BE2C (cell line): ENCODE data around the gene PPP2R5E.

Source experiments
- DNase-seq: peaks from one replicate; pipeline ENCODE4 v3.0.0-alpha.2; 2020
- H3K27me3 ChIP-seq: fragments of 250-450 bp; sonication (Bioruptor Pico); 2 replicates; pipeline ENCODE4 v1.5.1; 2020; ENCODE audit warnings: mild to moderate bottlenecking
- H3K36me3 ChIP-seq: fragments of 250-450 bp; sonication (Bioruptor Pico); 2 replicates; pipeline ENCODE4 v1.5.1; 2020; ENCODE audit warnings: mild to moderate bottlenecking
- H3K4me1 ChIP-seq: fragments of 250-450 bp; sonication (Bioruptor Pico); 2 replicates; pipeline ENCODE4 v1.5.1; 2020
- H3K4me3 ChIP-seq: 2 replicates; pipeline ENCODE4 v1.5.1; 2011; ENCODE audit warnings: low read depth, low read length
- H3K9me3 ChIP-seq: fragments of 250-450 bp; sonication (Bioruptor Pico); 2 replicates; pipeline ENCODE4 v1.5.1; 2020
- TF ChIP-seq, protein P1 (sequence below): IDR thresholded peaks from 2 replicates; pipeline ENCODE4 v1.5.1; 2012; ENCODE audit warnings: mild to moderate bottlenecking, low read depth, low read length

Gene PPP2R5E

DNA sequence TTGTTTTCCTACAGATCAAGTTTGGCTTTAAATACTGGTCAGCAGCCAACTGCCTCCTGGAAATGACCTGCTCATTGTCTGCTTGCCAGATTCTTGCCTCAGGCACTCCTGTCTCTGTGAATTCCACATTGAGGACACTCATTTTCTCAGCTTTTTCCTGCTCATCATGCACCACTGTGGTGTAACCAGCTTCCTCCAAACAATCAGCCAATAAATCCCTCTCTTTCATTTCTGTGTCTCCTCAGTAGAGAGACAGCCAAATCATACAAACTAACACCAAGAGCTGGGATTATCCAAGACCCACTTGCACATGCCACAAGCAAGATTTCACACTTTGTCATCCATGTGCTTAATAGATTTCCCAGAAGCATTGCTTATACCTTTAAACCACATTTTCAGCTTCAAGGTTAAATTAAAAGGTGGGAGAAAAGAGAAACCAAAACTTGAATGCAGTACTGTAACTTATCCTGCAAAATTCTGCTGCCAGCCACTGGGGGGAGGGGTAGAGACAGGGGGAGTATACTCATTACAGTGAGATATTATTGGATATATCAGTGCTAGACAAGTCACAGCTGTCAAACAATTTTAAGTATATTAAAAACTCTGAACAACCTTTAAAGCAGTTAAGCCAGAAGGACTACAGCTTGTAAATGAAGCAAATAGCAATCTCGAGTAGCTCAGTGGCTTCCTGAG lies 105.0 kb downstream of the PPP2R5E start:
- H3K27me3 ChIP-seq, result no peaks in the 10 kb centered on the region
- H3K36me3 ChIP-seq, result peaks cover 3% of the 10 kb centered on the region; the same call in 1 of the 2 replicates
- peak; percentile 82 for DNase-seq
- peaks cover 40% of the 10 kb centered on the region for H3K4me1 ChIP-seq
- H3K4me3 ChIP-seq, result peak overlapping the region; percentile 33
- no peaks in the 10 kb centered on the region; the same call in 1 of the 2 replicates for H3K9me3 ChIP-seq
- TF ChIP-seq, protein P1, sequence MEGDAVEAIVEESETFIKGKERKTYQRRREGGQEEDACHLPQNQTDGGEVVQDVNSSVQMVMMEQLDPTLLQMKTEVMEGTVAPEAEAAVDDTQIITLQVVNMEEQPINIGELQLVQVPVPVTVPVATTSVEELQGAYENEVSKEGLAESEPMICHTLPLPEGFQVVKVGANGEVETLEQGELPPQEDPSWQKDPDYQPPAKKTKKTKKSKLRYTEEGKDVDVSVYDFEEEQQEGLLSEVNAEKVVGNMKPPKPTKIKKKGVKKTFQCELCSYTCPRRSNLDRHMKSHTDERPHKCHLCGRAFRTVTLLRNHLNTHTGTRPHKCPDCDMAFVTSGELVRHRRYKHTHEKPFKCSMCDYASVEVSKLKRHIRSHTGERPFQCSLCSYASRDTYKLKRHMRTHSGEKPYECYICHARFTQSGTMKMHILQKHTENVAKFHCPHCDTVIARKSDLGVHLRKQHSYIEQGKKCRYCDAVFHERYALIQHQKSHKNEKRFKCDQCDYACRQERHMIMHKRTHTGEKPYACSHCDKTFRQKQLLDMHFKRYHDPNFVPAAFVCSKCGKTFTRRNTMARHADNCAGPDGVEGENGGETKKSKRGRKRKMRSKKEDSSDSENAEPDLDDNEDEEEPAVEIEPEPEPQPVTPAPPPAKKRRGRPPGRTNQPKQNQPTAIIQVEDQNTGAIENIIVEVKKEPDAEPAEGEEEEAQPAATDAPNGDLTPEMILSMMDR, result peak; percentile 37

DNA sequence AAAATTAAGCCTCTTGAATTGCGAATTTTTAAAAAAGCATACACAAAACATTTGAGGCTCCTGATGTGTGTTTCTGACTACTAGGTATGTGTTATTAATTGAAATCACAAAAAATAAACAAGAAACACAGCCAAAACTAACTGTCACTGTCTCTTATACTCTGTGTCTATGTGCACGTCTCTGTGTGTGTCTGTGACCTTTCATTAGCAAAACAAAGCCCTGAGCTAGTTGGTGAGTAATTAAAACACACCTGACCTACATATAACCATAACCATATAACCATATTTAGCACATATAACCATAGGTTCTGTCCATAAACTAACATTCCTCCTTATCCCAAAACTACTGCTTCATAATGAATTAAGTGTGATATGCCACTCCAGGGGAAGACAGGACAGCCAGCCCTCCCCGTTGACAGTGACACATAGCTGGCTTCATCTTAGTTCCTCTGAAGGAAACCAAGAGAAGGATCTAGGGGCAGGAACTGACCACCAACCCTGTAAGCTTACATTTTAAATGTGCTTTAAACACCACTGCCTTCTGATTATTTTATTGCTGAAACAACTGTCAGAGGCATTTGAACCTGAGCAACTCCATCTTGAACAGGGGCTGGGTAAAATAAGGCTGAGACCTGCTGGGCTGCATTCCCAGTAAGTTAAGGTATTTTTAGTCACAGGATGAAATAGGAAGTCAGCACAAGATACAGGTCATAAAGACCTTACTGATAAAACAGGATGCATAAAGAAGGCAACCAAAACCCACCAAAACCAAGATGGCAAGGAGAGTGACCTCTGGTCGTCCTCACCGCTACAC lies 106.7 kb downstream of the PPP2R5E start:
- Histone ChIP-seq H3K27me3 (no peaks in the 10 kb centered on the region), H3K4me3 (no peak overlapping the region), H3K9me3 (no peaks in the 10 kb centered on the region; the same call in 1 of the 2 replicates), H3K4me1 (peaks cover 47% of the 10 kb centered on the region), H3K36me3 (peaks cover 3% of the 10 kb centered on the region; the same call in 1 of the 2 replicates)
- TF ChIP-seq, protein P1, result no peak
- DNase-seq, result no peak

DNA sequence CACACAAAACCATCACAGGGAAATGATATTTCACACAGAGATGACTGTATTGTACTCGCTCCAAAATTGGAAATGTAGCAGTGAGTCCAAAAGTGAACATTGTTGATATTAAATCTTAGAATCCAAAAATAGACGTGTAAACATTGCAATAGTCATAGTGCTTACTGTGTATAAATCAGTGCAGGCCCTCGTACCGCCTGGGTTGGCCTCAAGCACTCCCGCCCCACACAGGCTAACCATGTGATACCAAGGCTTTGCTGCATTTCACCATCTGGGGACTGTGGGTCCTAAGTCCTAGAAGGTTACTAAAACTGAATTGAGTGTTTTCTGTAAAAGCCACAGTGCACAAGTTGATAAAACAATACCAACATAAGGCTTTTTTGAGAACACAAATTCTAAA lies 107.3 kb downstream of the PPP2R5E start:
- TF ChIP-seq, protein P1, result no peak
- peak; percentile 24 for DNase-seq

DNA sequence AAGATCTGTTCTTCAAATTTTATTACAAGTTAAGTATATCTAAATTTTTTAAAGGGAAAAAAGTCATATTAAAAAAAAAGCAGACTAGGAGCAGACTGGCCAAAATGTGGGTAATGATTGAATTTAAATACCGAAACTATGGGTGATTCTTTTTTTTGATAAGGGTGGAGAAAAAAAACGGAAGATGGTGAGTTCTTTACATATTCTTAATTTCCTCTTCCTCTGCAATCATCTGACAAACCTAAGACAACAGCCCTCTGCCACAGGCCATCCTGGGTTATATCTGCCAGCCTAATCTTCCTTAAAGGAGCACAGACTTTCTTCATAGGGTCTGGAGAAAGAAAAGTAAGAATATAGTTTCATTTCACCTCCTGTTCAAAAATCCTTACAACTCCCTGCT lies 108.0 kb downstream of the PPP2R5E start:
- no peak for DNase-seq
- Histone ChIP-seq H3K4me3 (no peak overlapping the region), H3K27me3 (no peaks in the 10 kb centered on the region), H3K36me3 (0 out of 2 replicates have a peak, but pooled peaks cover 3% of the 10 kb centered on the region), H3K9me3 (no peaks in the 10 kb centered on the region; the same call in 1 of the 2 replicates), H3K4me1 (peaks cover 47% of the 10 kb centered on the region)
- TF ChIP-seq, protein P1, result no peak

More for the DNA sequence above, 107.3 kb downstream of the PPP2R5E start:
- no peaks in the 10 kb centered on the region for H3K27me3 ChIP-seq
- no peaks in the 10 kb centered on the region; the same call in 1 of the 2 replicates for H3K9me3 ChIP-seq
- H3K36me3 ChIP-seq, result 0 out of 2 replicates have a peak, but pooled peaks cover 3% of the 10 kb centered on the region
- no peak overlapping the region for H3K4me3 ChIP-seq
- peaks cover 47% of the 10 kb centered on the region for H3K4me1 ChIP-seq

DNA sequence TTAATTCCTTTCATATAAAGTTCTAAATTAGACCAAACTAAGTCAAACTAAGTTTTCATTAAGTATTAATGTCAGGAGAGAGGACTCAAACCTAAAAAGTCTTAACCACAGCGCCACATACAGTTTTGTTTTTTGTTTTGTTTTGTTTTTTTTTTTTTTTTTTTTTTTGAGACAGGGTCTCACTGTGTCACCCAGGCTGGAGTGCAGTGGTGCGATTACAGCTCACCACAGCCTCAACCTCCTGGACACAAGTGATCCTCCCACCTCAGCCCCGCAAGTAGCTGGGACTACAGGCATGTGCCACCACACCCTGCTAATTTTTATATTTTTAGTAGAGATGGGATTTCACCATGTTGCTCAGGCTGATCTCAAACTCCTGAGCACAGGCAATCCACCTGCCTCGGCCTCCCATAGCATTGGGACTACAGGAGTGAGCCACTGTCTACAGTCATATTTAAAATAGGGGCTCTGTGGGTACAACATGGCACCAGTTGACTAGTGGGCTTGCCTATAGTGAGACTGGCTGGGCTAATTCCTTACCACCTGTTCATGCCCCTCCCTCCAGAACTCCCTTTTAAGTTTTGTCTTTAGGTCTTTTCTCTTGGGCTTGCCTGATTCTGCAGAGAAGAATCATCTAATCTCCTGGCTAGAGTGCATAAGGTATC lies 110.2 kb downstream of the PPP2R5E start:
- no peaks in the 10 kb centered on the region for H3K27me3 ChIP-seq
- TF ChIP-seq, protein P1, result no peak
- DNase-seq, result no peak
- H3K4me3 ChIP-seq, result no peak overlapping the region
- H3K9me3 ChIP-seq, result no peaks in the 10 kb centered on the region
- H3K36me3 ChIP-seq, result no peaks in the 10 kb centered on the region
- H3K4me1 ChIP-seq, result peaks cover 44% of the 10 kb centered on the region
